LNCAP (cell line): ENCODE data around the gene PER2.

Source experiments
- CTCF ChIP-seq: fragments of 450-650 bp; IDR thresholded peaks from 2 replicates; pipeline ENCODE4 v1.5.1; 2017; ENCODE audit warnings: mild to moderate bottlenecking

PER2 gene

GRCh38 chr2:238274152-238274865, 14.1 kb downstream of the PER2 start:
- no peak for TF ChIP-seq CTCF

- no peak for TF ChIP-seq CTCF
These were observed 16.3 kb downstream of the PER2 start for GRCh38 chr2:238272156-238272555.

- no peak for TF ChIP-seq CTCF
These were observed 17.3 kb downstream of the PER2 start for GRCh38 chr2:238271061-238271554.

- TF ChIP-seq CTCF = no peak
These were observed 17.8 kb downstream of the PER2 start for GRCh38 chr2:238270606-238271005.

- no peak for TF ChIP-seq CTCF
These were observed 18.7 kb downstream of the PER2 start for GRCh38 chr2:238269741-238270140.

GRCh38 chr2:238267884-238268680, 20.3 kb downstream of the PER2 start:
- no peak for TF ChIP-seq CTCF

GRCh38 chr2:238267341-238267710, 21.1 kb downstream of the PER2 start:
- TF ChIP-seq CTCF = no peak
